K562 (cell line): ENCODE data around the gene HSD17B12. TPM values are rescaled to one million over a fixed set of nuclear protein-coding genes. Genes with fewer than 3 reads are reported as not detected.

Source experiments
- ATAC-seq: fragments of 200-7000 bp; cut with Tn5 transposase; 3 replicates; pipeline ENCODE4 v1.9.1; 2020; ENCODE audit warnings: moderate library complexity
- BruUV-seq: library from RNA; stranded (reverse); fragments of 400-500 nt; replicated peaks from 2 replicates; lab custom pipeline; 2021; lab: Mats Ljungman, UMichigan
- CTCF ChIA-PET: fragments of 300-600 bp; formaldehyde crosslinking; extraction: SDS; loops from one replicate; lab custom pipeline; 2021; ENCODE audit warnings: low intra/inter-chr PET ratio; lab: Yijun Ruan, JAX
- POLR2A ChIA-PET: fragments of 300-600, 350-650 bp; sonication (Branson Sonifier 250); formaldehyde crosslinking; extraction: SDS; loops from one replicate; lab custom pipeline; 2021; ENCODE audit warnings: antibody characterized with exemption, inconsistent platforms; lab: Yijun Ruan, JAX
- DNase-seq, 4 experiments: peaks; one replicate each; pipeline versions ENCODE4 v3.0.0 to v3.0.0-alpha.2; 2011 to 2018; ENCODE audit warnings: low spot score in 3 of 4, mixed read lengths in 3 of 4; ENCODE audit errors: extremely low read depth in 1 of 4
- FAIRE-seq: peaks from 2 replicates; lab custom pipeline; 2011; peaks lifted over from hg19 to GRCh38; lab: Jason Lieb, UNC
- H2AFZ ChIP-seq: 2 replicates; pipeline ENCODE4 v1.6.0; 2011; ENCODE audit warnings: low read depth, low read length, control low read depth, inconsistent platforms
- H3K27ac ChIP-seq: fragments of 200-600 bp; 3 replicates; pipeline ENCODE4 v1.8.0; 2011; ENCODE audit warnings: low read depth, mild to moderate bottlenecking, control low read depth, inconsistent platforms, low read length, moderate library complexity, mixed read lengths; ENCODE audit errors: extremely low read depth
- H3K27me3 ChIP-seq, 2 experiments: fragments of 300-600 bp in 1 of 2; 2 replicates in 1 of 2; 3 replicates in 1 of 2; pipeline versions ENCODE4 v1.6.0 to v1.8.0; 2011; ENCODE audit warnings: inconsistent platforms in 2 of 2, low read length in 2 of 2, mild to moderate bottlenecking in 1 of 2, mixed read lengths in 1 of 2, moderate library complexity in 1 of 2; ENCODE audit not compliant: control insufficient read depth in 2 of 2, insufficient read depth in 2 of 2
- H3K36me3 ChIP-seq: fragments of 300-600 bp; 3 replicates; pipeline ENCODE4 v1.8.0; 2011; ENCODE audit warnings: mild to moderate bottlenecking, low read length, inconsistent platforms; ENCODE audit not compliant: control insufficient read depth, insufficient read depth
- H3K4me1 ChIP-seq, 2 experiments: fragments of 200-600 bp in 1 of 2; replicated peaks in 1 of 2; 2 replicates in 1 of 2; 3 replicates in 1 of 2; pipeline versions ENCODE4 v1.5.1 to v1.8.0; 2011; ENCODE audit warnings: inconsistent platforms in 2 of 2, low read length in 2 of 2, mild to moderate bottlenecking in 1 of 2, mixed read lengths in 1 of 2, moderate library complexity in 1 of 2; ENCODE audit not compliant: control insufficient read depth in 2 of 2, insufficient read depth in 2 of 2
- H3K4me2 ChIP-seq: 2 replicates; pipeline ENCODE4 v1.6.1; 2011; ENCODE audit warnings: low read length, control low read depth, inconsistent platforms, mixed read lengths; ENCODE audit not compliant: insufficient read depth
- H3K4me3 ChIP-seq: fragments of 200-600 bp; sonication (generic), shearing (Covaris generic); 2 replicates; pipeline ENCODE4 v1.5.1; 2016; ENCODE audit warnings: control low read depth, inconsistent platforms
- H3K79me2 ChIP-seq: fragments of 200-600 bp; 3 replicates; pipeline ENCODE4 v1.8.0; 2011; ENCODE audit warnings: low read length, inconsistent platforms; ENCODE audit not compliant: control insufficient read depth, insufficient read depth
- H3K9ac ChIP-seq, 2 experiments: 2 replicates each; pipeline versions ENCODE4 v1.6.0 to v1.6.1; 2011; ENCODE audit warnings: low read depth in 2 of 2, low read length in 2 of 2, control low read depth in 1 of 2, inconsistent platforms in 1 of 2, mild to moderate bottlenecking in 1 of 2, mixed read lengths in 1 of 2; ENCODE audit not compliant: insufficient read depth in 1 of 2
- H3K9me1 ChIP-seq: one replicate; pipeline ENCODE4 v1.6.0; 2011; ENCODE audit warnings: inconsistent platforms, mild to moderate bottlenecking, low read length, moderate library complexity; ENCODE audit not compliant: control insufficient read depth, insufficient read depth
- H3K9me3 ChIP-seq: replicated peaks from 2 replicates; pipeline ENCODE4 v1.5.1; 2011; ENCODE audit warnings: low read depth, low read length, inconsistent platforms; ENCODE audit not compliant: control insufficient read depth, insufficient read depth
- H4K20me1 ChIP-seq: replicated peaks from 2 replicates; pipeline ENCODE4 v1.6.1; 2011; ENCODE audit warnings: low read length, inconsistent platforms, mixed read lengths; ENCODE audit not compliant: control insufficient read depth, insufficient read depth
- DEAF1 ChIP-seq: fragments of 450-650 bp; formaldehyde crosslinking; IDR thresholded peaks from 2 replicates; pipeline ENCODE4 v1.4.0; 2020; ENCODE audit warnings: mild to moderate bottlenecking, moderate library complexity
- GTF2A2 ChIP-seq: IDR thresholded peaks from 2 replicates; pipeline ENCODE4 v1.6.1; 2016; ENCODE audit warnings: mild to moderate bottlenecking, missing genetic modification characterization, missing compliant biosample characterization
- NFIC ChIP-seq: fragments of 450-650 bp; IDR thresholded peaks from 2 replicates; pipeline ENCODE4 v1.6.1; 2017; ENCODE audit warnings: mild to moderate bottlenecking, inconsistent platforms
- PATZ1 ChIP-seq: fragments of 250-450 bp; sonication (Bioruptor Pico); IDR thresholded peaks from 2 replicates; pipeline ENCODE4 v1.5.0; 2020; ENCODE audit warnings: mild to moderate bottlenecking, borderline replicate concordance
- RAD21 ChIP-seq, 2 experiments: fragments of 250-450 bp in 1 of 2; fragments of 450-650 bp in 1 of 2; sonication (Bioruptor Pico) in 1 of 2; formaldehyde crosslinking in 1 of 2; IDR thresholded peaks in 1 of 2; conservative IDR thresholded peaks in 1 of 2; 2 replicates each; pipeline versions ENCODE4 v1.4.0 to v1.8.0; 2020 to 2022; ENCODE audit warnings: mild to moderate bottlenecking in 2 of 2, moderate library complexity in 1 of 2
- SMC3 ChIP-seq: conservative IDR thresholded peaks from 2 replicates; pipeline ENCODE4 v1.6.1; 2011; ENCODE audit warnings: low read depth, low read length, improper control_type of control experiment; ENCODE audit not compliant: insufficient read depth
- STAG1 ChIP-seq: sonication (generic); formaldehyde crosslinking; IDR thresholded peaks from 2 replicates; pipeline ENCODE4 v1.5.0; 2020; ENCODE audit warnings: missing genetic modification reagents, borderline replicate concordance
- ZC3H4 ChIP-seq: sonication (generic); formaldehyde crosslinking; IDR thresholded peaks from 2 replicates; pipeline ENCODE4 v1.9.0; 2021; ENCODE audit warnings: missing genetic modification reagents, borderline replicate concordance
- ZKSCAN1 ChIP-seq: fragments of 150-350 bp; IDR thresholded peaks from 2 replicates; pipeline ENCODE4 v1.6.1; 2016; ENCODE audit warnings: low read depth, low read length
- ZNF431 ChIP-seq: sonication (generic); formaldehyde crosslinking; IDR thresholded peaks from 2 replicates; pipeline ENCODE4 v1.8.0; 2022; ENCODE audit warnings: mild to moderate bottlenecking, missing genetic modification reagents
- ZNF444 ChIP-seq: fragments of 250-450 bp; sonication (Bioruptor Pico); IDR thresholded peaks from 2 replicates; pipeline ENCODE4 v1.4.0; 2020; ENCODE audit warnings: mild to moderate bottlenecking, moderate library complexity
- ZNF561 ChIP-seq: fragments of 450-650 bp; formaldehyde crosslinking; conservative IDR thresholded peaks from 2 replicates; pipeline ENCODE4 v1.4.0; 2020; ENCODE audit warnings: mild to moderate bottlenecking, moderate library complexity
- WGBS: fragments of 100-300 bp; shearing (Covaris generic); methylation state at CpG from one replicate; pipeline ENCODE4 v1.1.6; 2016; ENCODE audit warnings: low coverage, mixed read lengths; ENCODE audit not compliant: insufficient coverage; ENCODE audit errors: missing lambda C conversion rate; 5-methylcytosine and 5-hydroxymethylcytosine counted together
- in situ Hi-C: fragments of 300-500 bp; cut with MboI; formaldehyde crosslinking; loops from 4 replicates; pipeline ENCODE4 v1.15.0; 2018; ENCODE audit warnings: inconsistent platforms, mixed read lengths
- intact Hi-C: fragments of 100-400 bp; cut with micrococcal nuclease; formaldehyde crosslinking; loops from 2 replicates; pipeline ENCODE4 v1.14.2; 2022
- polyA plus RNA-seq, 8 experiments: library from polyadenylated mRNA; depleted of rRNA in 4 of 8; stranded (reverse) in 5 of 8; unstranded in 3 of 8; fragments of >200 nt; fragmentation: Nextera tagmentation in 2 of 8; fragmentation: Illumina TruSeq in 1 of 8; extraction: Ambion mirVana in 2 of 8; extraction: Trizol in 1 of 8; gene quantifications; 2 replicates each; pipeline versions ENCODE4 v1.2.1 to v1.2.3, GENCODE V29; 2011 to 2014; ENCODE audit warnings: inconsistent platforms in 1 of 8, missing spikeins in 1 of 8
- total RNA-seq, 7 experiments: library from RNA; depleted of rRNA in 6 of 7; stranded (reverse); fragments of >200 nt in 6 of 7; fragmentation: Illumina TruSeq in 2 of 7; extraction: Trizol in 2 of 7; gene quantifications; 2 replicates each; pipeline versions ENCODE4 v1.2.1 to v1.2.3, GENCODE V29; 2011 to 2021; ENCODE audit warnings: low replicate concordance in 1 of 7
- TF ChIP-seq, protein P1 (sequence below), 3 experiments: IDR thresholded peaks in 2 of 3; conservative IDR thresholded peaks in 1 of 3; 2 replicates each; pipeline ENCODE4 v1.5.1; 2011 to 2012; ENCODE audit warnings: low read length in 3 of 3, mild to moderate bottlenecking in 3 of 3, control low read depth in 2 of 3, improper control_type of control experiment in 1 of 3, inconsistent platforms in 1 of 3, low read depth in 1 of 3, mixed read lengths in 1 of 3, moderate library complexity in 1 of 3; ENCODE audit not compliant: insufficient read depth in 2 of 3

Gene HSD17B12
- total and polyA plus RNA-seq, 9 of the 15 experiments (the other 6 are each of a cell fraction or from before 2014, with no cell fraction given) = 9.1 to 34.5 (median 23.3) TPM

GRCh38 chr11:43708776-43709175, 28.2 kb downstream of the HSD17B12 start:
- Histone ChIP-seq H3K9me1 (no peaks in the 10 kb centered on the region), H3K79me2 (no peaks in the 10 kb centered on the region; the same call in 2 of the 3 replicates), H3K27ac (no peak overlapping the region), H4K20me1 (no peaks in the 10 kb centered on the region), H3K4me2 (no peak overlapping the region), H3K4me1 (no peaks in the 10 kb centered on the region), H3K9me3 (no peaks in the 10 kb centered on the region), H3K27me3 (no peaks in the 10 kb centered on the region), H3K9ac (no peak overlapping the region), H3K4me3 (no peak overlapping the region), H3K36me3 (no peaks in the 10 kb centered on the region), H2AFZ (no peak overlapping the region)
- POLR2A ChIA-PET = interaction anchor here (0.7 to 1.2 kb wide), 3 partner anchors 13 to 21 kb away, joined by 3 to 4 read pairs (median 3); no protein-coding TSS in a partner anchor
- WGBS = 46% methylated on average over 3 of the region's 4 CpGs
- peak; percentile 77 for ATAC-seq
- in situ Hi-C loops (no loop called here), intact Hi-C loops (loop anchor here (2.0 to 5.0 kb wide), 2 partner anchors 60 to 121 kb away; no protein-coding TSS in a partner anchor)
- BruUV-seq = no TSS peak
- CTCF ChIA-PET = interaction anchor here (1.9 to 2.1 kb wide), 2 partner anchors 123 to 132 kb away, joined by 5 to 6 read pairs; no protein-coding TSS in a partner anchor
- no peak for DNase-seq
- peak; percentile 29 for FAIRE-seq
- TF ChIP-seq NFIC (peak; percentile 83), ZNF561 (no peak), ZNF431 (CRISPR knock-in tag) (no peak), GTF2A2 (no peak), ZC3H4 (CRISPR knock-in tag) (no peak), DEAF1 (CRISPR knock-in tag) (peak; percentile 58; the same call in 1 of the 2 replicates), ZNF444 (CRISPR knock-in tag) (no peak), PATZ1 (CRISPR knock-in tag) (no peak), ZKSCAN1 (no peak), STAG1 (CRISPR knock-in tag) (no peak), SMC3 (peak; percentile 51), RAD21 (CRISPR knock-in tag; conservative IDR thresholded peaks at IDR 0.05 in 1 of 2, IDR thresholded peaks at IDR 0.05 in 1 of 2) (peak; percentile 72 to 75)
- TF ChIP-seq, protein P1, sequence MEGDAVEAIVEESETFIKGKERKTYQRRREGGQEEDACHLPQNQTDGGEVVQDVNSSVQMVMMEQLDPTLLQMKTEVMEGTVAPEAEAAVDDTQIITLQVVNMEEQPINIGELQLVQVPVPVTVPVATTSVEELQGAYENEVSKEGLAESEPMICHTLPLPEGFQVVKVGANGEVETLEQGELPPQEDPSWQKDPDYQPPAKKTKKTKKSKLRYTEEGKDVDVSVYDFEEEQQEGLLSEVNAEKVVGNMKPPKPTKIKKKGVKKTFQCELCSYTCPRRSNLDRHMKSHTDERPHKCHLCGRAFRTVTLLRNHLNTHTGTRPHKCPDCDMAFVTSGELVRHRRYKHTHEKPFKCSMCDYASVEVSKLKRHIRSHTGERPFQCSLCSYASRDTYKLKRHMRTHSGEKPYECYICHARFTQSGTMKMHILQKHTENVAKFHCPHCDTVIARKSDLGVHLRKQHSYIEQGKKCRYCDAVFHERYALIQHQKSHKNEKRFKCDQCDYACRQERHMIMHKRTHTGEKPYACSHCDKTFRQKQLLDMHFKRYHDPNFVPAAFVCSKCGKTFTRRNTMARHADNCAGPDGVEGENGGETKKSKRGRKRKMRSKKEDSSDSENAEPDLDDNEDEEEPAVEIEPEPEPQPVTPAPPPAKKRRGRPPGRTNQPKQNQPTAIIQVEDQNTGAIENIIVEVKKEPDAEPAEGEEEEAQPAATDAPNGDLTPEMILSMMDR (IDR thresholded peaks at IDR 0.05 in 2 of 3, conservative IDR thresholded peaks at IDR 0.05 in 1 of 3; ENCODE audit: insufficient read depth in 2 of 3, low read depth in 1 of 3, low read length in 3 of 3) = peak; percentile 26 to 61 (median 55); a peak in 3 of 6 replicates
